Smooth muscle cell (in vitro differentiated cells): ENCODE results near the gene SLC25A45. TPM values are rescaled to one million over a fixed set of nuclear protein-coding genes. Genes with fewer than 3 reads are reported as not detected.
"Not testable (repeated sequence)": the region's sequence is repeated elsewhere in the genome, so short reads cannot be mapped to it uniquely, and the experiment has no call there.

ENCODE experiments used
- DNase-seq: peaks from one replicate; lab custom pipeline; 2025; ENCODE audit not compliant: unreplicated experiment; lab: John Stamatoyannopoulos, UW
- H2AFZ ChIP-seq: fragments of 200-600 bp; sonication (generic); 2 replicates; pipeline ENCODE4 v1.6.0; 2016; ENCODE audit warnings: antibody characterized with exemption, low read depth, mild to moderate bottlenecking
- H3F3A ChIP-seq: fragments of 200-600 bp; sonication (generic); 2 replicates; pipeline ENCODE4 v1.6.0; 2017; ENCODE audit warnings: antibody characterized with exemption, low read depth
- H3K27ac ChIP-seq: fragments of 200-600 bp; sonication (generic); 2 replicates; pipeline ENCODE4 v1.5.1; 2016; ENCODE audit warnings: low read depth, mild to moderate bottlenecking
- H3K27me3 ChIP-seq: fragments of 200-600 bp; sonication (generic); 2 replicates; pipeline ENCODE4 v1.6.1; 2016; ENCODE audit warnings: low read depth, mild to moderate bottlenecking
- H3K36me3 ChIP-seq: fragments of 200-600 bp; sonication (generic); 2 replicates; pipeline ENCODE4 v1.5.1; 2016; ENCODE audit warnings: low read depth
- H3K4me1 ChIP-seq: fragments of 200-600 bp; sonication (generic); 2 replicates; pipeline ENCODE4 v1.5.1; 2016; ENCODE audit warnings: low read depth
- H3K4me2 ChIP-seq: fragments of 200-600 bp; sonication (generic); 2 replicates; pipeline ENCODE4 v1.6.0; 2016; ENCODE audit warnings: mild to moderate bottlenecking
- H3K4me3 ChIP-seq: fragments of 200-600 bp; sonication (generic); 2 replicates; pipeline ENCODE4 v1.5.1; 2016; ENCODE audit warnings: mild to moderate bottlenecking
- H3K79me2 ChIP-seq: fragments of 200-600 bp; sonication (generic); 2 replicates; pipeline ENCODE4 v1.6.0; 2016; ENCODE audit warnings: low read depth, mild to moderate bottlenecking
- H3K9ac ChIP-seq: fragments of 200-600 bp; sonication (generic); 2 replicates; pipeline ENCODE4 v1.6.0; 2016; ENCODE audit warnings: low read depth
- H3K9me3 ChIP-seq: fragments of 200-600 bp; sonication (generic); replicated peaks from 2 replicates; pipeline ENCODE4 v1.5.1; 2016; ENCODE audit warnings: low read depth
- H4K20me1 ChIP-seq: fragments of 200-600 bp; sonication (generic); 2 replicates; pipeline ENCODE4 v1.6.0; 2016; ENCODE audit warnings: low read depth
- WGBS: methylation state at CpG from one replicate; pipeline ENCODE4 v1.1.7; 2016; ENCODE audit warnings: low lambda C conversion rate; 5-methylcytosine and 5-hydroxymethylcytosine counted together
- polyA plus RNA-seq: library from polyadenylated mRNA; unstranded; fragments of >200 nt; fragmentation: Nextera tagmentation; extraction: Ambion mirVana; gene quantifications from 2 replicates; pipeline ENCODE4 v1.2.1, GENCODE V29; 2016
- total RNA-seq: library from RNA; depleted of rRNA; stranded (reverse); fragments of >200 nt; gene quantifications from 2 replicates; pipeline ENCODE4 v1.2.3, GENCODE V29; 2014
- TF ChIP-seq, protein P1 (sequence below): fragments of 200-600 bp; sonication (generic); IDR thresholded peaks from 2 replicates; pipeline ENCODE4 v1.5.1; 2017; ENCODE audit warnings: borderline replicate concordance, mild to moderate bottlenecking, antibody characterized with exemption; ENCODE audit not compliant: insufficient read depth, poor library complexity, severe bottlenecking

The SLC25A45 gene
- total and polyA plus RNA-seq, 2 experiments from 2014 or later, result 0.81 to 3.4 TPM

DNA sequence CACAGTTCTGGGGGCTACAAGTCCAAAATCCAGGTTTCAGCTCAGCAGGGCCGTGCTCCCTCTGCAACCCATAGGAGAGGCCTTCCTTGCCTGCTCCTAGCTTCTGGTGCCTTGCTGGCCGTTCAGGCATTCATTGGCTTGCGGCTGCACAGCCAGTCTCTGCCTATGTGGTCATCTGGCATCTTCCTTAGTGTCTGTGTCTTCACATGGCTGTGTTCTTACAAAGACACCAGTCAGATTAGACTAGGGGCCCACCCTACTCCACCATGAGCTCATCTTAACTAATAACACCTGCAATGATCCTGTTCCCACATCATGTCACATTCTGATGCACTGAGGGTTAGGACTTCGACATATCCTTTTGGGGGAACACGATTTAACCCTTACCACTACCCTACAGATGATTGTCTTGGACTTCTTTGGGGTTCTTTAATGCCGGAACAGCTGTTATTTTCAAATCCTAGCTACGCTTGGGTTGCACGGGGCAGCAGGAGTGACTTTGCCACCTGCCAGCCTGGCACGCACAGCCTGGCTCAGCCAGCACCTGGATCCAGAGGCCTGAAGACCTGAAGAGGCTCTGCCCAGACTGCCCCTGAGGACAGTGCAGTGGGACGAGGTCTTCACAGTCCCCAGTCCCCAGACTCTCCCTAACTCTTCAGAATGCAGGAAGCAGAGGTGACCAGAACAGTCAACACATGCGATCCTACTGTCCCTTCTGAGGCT, 32.5 kb upstream of the SLC25A45 start:
- Histone ChIP-seq H3K27ac (no peak overlapping the region), H3F3A (peaks cover 26% of the 10 kb centered on the region), H3K4me2 (no peak overlapping the region), H3K4me1 (peaks cover 32% of the 10 kb centered on the region), H3K79me2 (peaks cover 20% of the 10 kb centered on the region), H3K9ac (no peak overlapping the region), H3K4me3 (no peak overlapping the region), H3K36me3 (no peaks in the 10 kb centered on the region), H2AFZ (no peak overlapping the region), H3K9me3 (no peaks in the 10 kb centered on the region), H4K20me1 (no peaks in the 10 kb centered on the region), H3K27me3 (no peaks in the 10 kb centered on the region)
- TF ChIP-seq, protein P1, sequence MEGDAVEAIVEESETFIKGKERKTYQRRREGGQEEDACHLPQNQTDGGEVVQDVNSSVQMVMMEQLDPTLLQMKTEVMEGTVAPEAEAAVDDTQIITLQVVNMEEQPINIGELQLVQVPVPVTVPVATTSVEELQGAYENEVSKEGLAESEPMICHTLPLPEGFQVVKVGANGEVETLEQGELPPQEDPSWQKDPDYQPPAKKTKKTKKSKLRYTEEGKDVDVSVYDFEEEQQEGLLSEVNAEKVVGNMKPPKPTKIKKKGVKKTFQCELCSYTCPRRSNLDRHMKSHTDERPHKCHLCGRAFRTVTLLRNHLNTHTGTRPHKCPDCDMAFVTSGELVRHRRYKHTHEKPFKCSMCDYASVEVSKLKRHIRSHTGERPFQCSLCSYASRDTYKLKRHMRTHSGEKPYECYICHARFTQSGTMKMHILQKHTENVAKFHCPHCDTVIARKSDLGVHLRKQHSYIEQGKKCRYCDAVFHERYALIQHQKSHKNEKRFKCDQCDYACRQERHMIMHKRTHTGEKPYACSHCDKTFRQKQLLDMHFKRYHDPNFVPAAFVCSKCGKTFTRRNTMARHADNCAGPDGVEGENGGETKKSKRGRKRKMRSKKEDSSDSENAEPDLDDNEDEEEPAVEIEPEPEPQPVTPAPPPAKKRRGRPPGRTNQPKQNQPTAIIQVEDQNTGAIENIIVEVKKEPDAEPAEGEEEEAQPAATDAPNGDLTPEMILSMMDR, result no peak
- no peak for DNase-seq
- 82% methylated on average over 11 of the region's 11 CpGs for WGBS

DNA sequence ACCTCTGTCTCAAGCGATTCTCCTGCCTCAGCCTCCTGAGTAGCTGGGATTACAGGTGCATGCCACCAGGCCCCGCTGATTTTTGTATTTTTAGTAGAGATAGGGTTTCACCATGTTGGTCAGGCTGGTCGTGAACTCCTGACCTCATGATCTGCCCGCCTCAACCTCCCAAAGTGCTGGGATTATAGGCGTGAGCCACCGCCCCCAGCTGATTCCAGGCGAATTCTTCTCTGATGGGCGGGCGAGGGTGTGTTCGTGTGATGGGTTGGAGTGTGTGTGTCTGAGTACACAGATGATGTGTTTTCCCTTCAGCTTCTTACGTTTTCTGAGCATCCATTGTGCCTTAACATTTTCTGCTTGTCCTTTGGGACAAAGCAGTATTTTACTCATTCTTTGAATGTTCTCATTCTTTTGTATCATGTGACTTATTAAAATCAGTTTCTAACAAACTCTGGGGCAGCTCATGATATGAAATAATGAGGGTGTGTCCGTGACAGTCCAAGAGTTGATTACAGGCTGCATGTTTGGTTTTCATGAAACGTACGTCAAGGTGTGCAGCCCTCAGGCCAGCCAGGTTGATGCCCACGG, 30.7 kb upstream of the SLC25A45 start:
- H3K9me3 ChIP-seq, H3K4me3 ChIP-seq, H3K27ac ChIP-seq, H3K36me3 ChIP-seq, H3K4me2 ChIP-seq, H3K9ac ChIP-seq, DNase-seq, H4K20me1 ChIP-seq, H3K27me3 ChIP-seq, H2AFZ ChIP-seq: not testable (repeated sequence)
- Histone ChIP-seq H3F3A (peaks cover 20% of the 10 kb centered on the region), H3K79me2 (peaks cover 20% of the 10 kb centered on the region), H3K4me1 (peaks cover 16% of the 10 kb centered on the region)
- WGBS, result 90% methylated on average over 15 of the region's 15 CpGs

DNA sequence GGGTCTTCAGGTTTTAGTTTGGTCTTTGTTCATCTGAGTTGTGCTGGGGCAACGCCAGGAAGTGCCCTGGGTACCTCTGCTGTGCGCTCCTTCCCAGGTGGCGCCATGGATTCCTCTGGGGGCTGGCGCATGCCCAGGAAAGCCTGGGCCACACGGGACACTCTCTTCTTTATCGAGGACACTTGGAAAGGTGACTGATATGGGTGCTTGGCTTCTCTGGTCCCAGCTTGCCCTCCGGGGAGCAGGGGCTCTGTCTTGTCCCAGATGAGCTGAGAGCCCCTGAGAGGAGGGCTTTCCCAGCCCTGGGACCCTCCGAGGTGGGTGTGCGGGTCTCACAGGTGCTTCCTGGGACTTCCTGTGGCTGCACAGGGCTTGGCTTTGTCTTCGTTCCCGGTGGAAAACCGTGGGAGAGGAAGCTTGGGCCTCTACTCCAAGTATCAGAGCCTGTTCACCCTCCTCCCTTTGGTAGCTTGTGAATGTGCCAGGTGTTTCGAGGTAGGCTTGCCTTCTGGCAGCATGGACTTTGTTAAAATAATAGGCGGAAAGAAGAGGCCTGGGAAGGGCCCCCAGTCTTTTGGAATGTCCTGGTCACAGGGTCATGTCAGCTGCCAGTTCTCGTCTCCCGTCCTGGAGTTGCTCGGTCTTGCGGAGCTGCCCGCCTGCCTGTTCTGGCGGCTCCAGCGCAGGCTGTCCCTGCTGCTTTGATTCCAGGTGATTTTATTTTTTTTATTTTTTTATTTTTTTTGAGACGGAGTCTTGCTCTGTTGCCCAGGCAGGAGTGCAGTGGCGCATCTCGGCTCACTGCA, 30.0 kb upstream of the SLC25A45 start:
- 96% methylated on average over 24 of the region's 24 CpGs for WGBS
- no peak overlapping the region for H3K4me3 ChIP-seq
- TF ChIP-seq, protein P1, result no peak

DNA sequence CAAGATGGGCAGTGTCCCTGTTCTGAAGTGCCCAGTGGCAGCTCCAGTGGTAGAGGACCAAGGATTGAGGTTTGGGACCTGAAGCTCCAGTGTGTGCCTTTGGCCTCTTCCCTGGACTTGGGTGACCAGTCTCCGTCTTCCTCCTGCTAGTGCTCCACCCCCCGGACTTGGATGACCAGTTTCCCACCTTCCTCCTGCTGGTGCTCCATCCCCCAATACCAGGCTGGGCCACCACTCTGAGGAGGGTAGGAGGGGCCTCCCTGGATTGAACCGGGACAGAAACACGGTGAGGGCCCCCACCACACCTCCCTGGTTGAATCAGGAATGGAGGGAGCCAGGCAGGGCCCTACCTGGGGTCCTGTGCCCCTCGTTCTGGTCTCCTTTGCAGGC, 29.2 kb upstream of the SLC25A45 start:
- TF ChIP-seq, protein P1, result no peak
- DNase-seq, result no peak
- Histone ChIP-seq H3K9ac (no peak overlapping the region), H4K20me1 (no peaks in the 10 kb centered on the region), H3K4me3 (no peak overlapping the region), H3K4me2 (no peak overlapping the region), H3K4me1 (peaks cover 7% of the 10 kb centered on the region), H3K9me3 (no peaks in the 10 kb centered on the region), H2AFZ (no peak overlapping the region), H3K36me3 (no peaks in the 10 kb centered on the region), H3K27me3 (no peaks in the 10 kb centered on the region), H3K79me2 (peaks cover 11% of the 10 kb centered on the region), H3F3A (peaks cover 9% of the 10 kb centered on the region), H3K27ac (no peak overlapping the region)
- 90% methylated on average over 5 of the region's 5 CpGs for WGBS

More for the DNA sequence above, 30.0 kb upstream of the SLC25A45 start:
- Histone ChIP-seq H3K27me3 (no peaks in the 10 kb centered on the region), H3K27ac (no peak overlapping the region), H3F3A (peaks cover 15% of the 10 kb centered on the region), H3K36me3 (no peaks in the 10 kb centered on the region), H3K9ac (no peak overlapping the region), H3K79me2 (peaks cover 19% of the 10 kb centered on the region), H3K4me2 (no peak overlapping the region), H2AFZ (no peak overlapping the region), H3K9me3 (no peaks in the 10 kb centered on the region), H4K20me1 (no peaks in the 10 kb centered on the region), H3K4me1 (peaks cover 9% of the 10 kb centered on the region)
- no peak for DNase-seq
